ENCODE measurements around the gene WDR33.

- TF ChIP-seq CTCF (IDR thresholded peaks at IDR 0.05) (no peak), POLR2AphosphoS5 (IDR thresholded peaks at IDR 0.05) (no peak), EP300 (IDR thresholded peaks at IDR 0.05) (no peak)
Observed at GRCh38 chr2:127735044-127735443, 75.9 kb downstream of the WDR33 start.
